CD14-positive monocyte (primary cell): ENCODE data around the gene SLC28A1. TPM values are rescaled to one million over a fixed set of nuclear protein-coding genes. Genes with fewer than 3 reads are reported as not detected.

ENCODE experiments used
- DNase-seq, 3 donors: peaks; one replicate each; pipeline ENCODE4 v3.0.0-alpha.2; 2011 to 2022
- H2AFZ ChIP-seq: 2 replicates; pipeline ENCODE4 v1.6.0; 2012; ENCODE audit warnings: mild to moderate bottlenecking, low read depth, low read length, inconsistent platforms; ENCODE audit not compliant: insufficient read depth, poor library complexity, severe bottlenecking
- H3K27ac ChIP-seq, 2 donors: 1 replicate in 1 of 2; 2 replicates in 1 of 2; pipeline ENCODE4 v1.5.1; 2012 to 2013; ENCODE audit warnings: low read length in 2 of 2, control low read depth in 1 of 2, inconsistent platforms in 1 of 2, low read depth in 1 of 2, mild to moderate bottlenecking in 1 of 2
- H3K27me3 ChIP-seq, 2 donors: one replicate each; pipeline versions ENCODE4 v1.6.0 to v1.6.1; 2011 to 2013; ENCODE audit warnings: low read length in 2 of 2; ENCODE audit not compliant: control insufficient read depth in 2 of 2, insufficient read depth in 2 of 2
- H3K36me3 ChIP-seq, 2 donors: replicated peaks in 1 of 2; 1 replicate in 1 of 2; 2 replicates in 1 of 2; pipeline versions ENCODE4 v1.5.1 to v1.6.1; 2012 to 2013; ENCODE audit warnings: low read length in 2 of 2, control low read depth in 1 of 2, inconsistent platforms in 1 of 2, mild to moderate bottlenecking in 1 of 2; ENCODE audit not compliant: insufficient read depth in 2 of 2, control insufficient read depth in 1 of 2
- H3K4me1 ChIP-seq, 2 donors: 1 replicate in 1 of 2; 2 replicates in 1 of 2; pipeline versions ENCODE4 v1.5.1 to v1.6.1; 2012 to 2013; ENCODE audit warnings: low read length in 2 of 2, control low read depth in 1 of 2, inconsistent platforms in 1 of 2, mild to moderate bottlenecking in 1 of 2, moderate library complexity in 1 of 2; ENCODE audit not compliant: insufficient read depth in 2 of 2, control insufficient read depth in 1 of 2
- H3K4me2 ChIP-seq: replicated peaks from 2 replicates; pipeline ENCODE3; 2012; ENCODE audit warnings: low read length, moderate library complexity, mild to moderate bottlenecking; ENCODE audit not compliant: poor library complexity, severe bottlenecking; ENCODE audit errors: extremely low read depth
- H3K4me3 ChIP-seq, 3 experiments: fragments of 200-600 bp in 1 of 3; sonication (generic) in 1 of 3; replicated peaks in 1 of 3; 1 replicate in 2 of 3; 2 replicates in 1 of 3; pipeline ENCODE4 v1.5.1; 2011 to 2013; ENCODE audit warnings: low read length in 3 of 3, mild to moderate bottlenecking in 3 of 3, control low read depth in 2 of 3, low read depth in 2 of 3, inconsistent platforms in 1 of 3, moderate library complexity in 1 of 3
- H3K79me2 ChIP-seq: 2 replicates; pipeline ENCODE4 v1.6.0; 2012; ENCODE audit warnings: mild to moderate bottlenecking, control low read depth, inconsistent platforms, low read length, moderate library complexity; ENCODE audit not compliant: insufficient read depth
- H3K9ac ChIP-seq: 2 replicates; pipeline ENCODE4 v1.6.0; 2017; ENCODE audit warnings: low read length, mild to moderate bottlenecking; ENCODE audit not compliant: insufficient read depth, poor library complexity, severe bottlenecking
- H3K9me3 ChIP-seq, 2 donors: replicated peaks in 1 of 2; 1 replicate in 1 of 2; 2 replicates in 1 of 2; pipeline versions ENCODE4 v1.5.1 to v1.6.1; 2012 to 2013; ENCODE audit warnings: low read length in 2 of 2, control low read depth in 1 of 2; ENCODE audit not compliant: control insufficient read depth in 1 of 2, insufficient read depth in 1 of 2
- H4K20me1 ChIP-seq: 2 replicates; pipeline ENCODE4 v1.6.0; 2012; ENCODE audit warnings: mild to moderate bottlenecking, low read length, control low read depth, moderate library complexity; ENCODE audit not compliant: insufficient read depth
- H3K27ac Mint-ChIP-seq, 7 donors: one replicate each; pipeline ENCODE4 v1.8.0; 2020; ENCODE audit warnings: mild to moderate bottlenecking in 7 of 7, mixed read lengths in 7 of 7, moderate library complexity in 6 of 7, inconsistent platforms in 2 of 7
- H3K27me3 Mint-ChIP-seq, 3 donors: one replicate each; pipeline ENCODE4 v1.8.0; 2021 to 2022; ENCODE audit warnings: low read depth in 3 of 3, mild to moderate bottlenecking in 3 of 3, mixed read lengths in 3 of 3, moderate library complexity in 3 of 3, inconsistent platforms in 1 of 3
- H3K36me3 Mint-ChIP-seq, 2 donors: one replicate each; pipeline ENCODE4 v1.8.0; 2020; ENCODE audit warnings: mixed read lengths in 2 of 2, inconsistent platforms in 1 of 2, mild to moderate bottlenecking in 1 of 2
- H3K4me1 Mint-ChIP-seq: one replicate; pipeline ENCODE4 v1.8.0; 2020; ENCODE audit warnings: mild to moderate bottlenecking, mixed read lengths
- H3K4me3 Mint-ChIP-seq, 2 donors: one replicate each; pipeline ENCODE4 v1.8.0; 2020; ENCODE audit warnings: mild to moderate bottlenecking in 2 of 2, mixed read lengths in 2 of 2, moderate library complexity in 1 of 2
- H3K9me3 Mint-ChIP-seq, 7 donors: one replicate each; pipeline ENCODE4 v1.8.0; 2020 to 2022; ENCODE audit warnings: mixed read lengths in 7 of 7, mild to moderate bottlenecking in 6 of 7, moderate library complexity in 6 of 7, inconsistent platforms in 2 of 7
- CTCF ChIP-seq: fragments of 200-600 bp; IDR thresholded peaks from one replicate; pipeline ENCODE4 v1.8.0; 2022; ENCODE audit warnings: antibody characterized with exemption, mild to moderate bottlenecking
- WGBS: methylation state at CpG from one replicate; pipeline ENCODE4 v1.1.5; 2013; ENCODE audit warnings: missing lambda C conversion rate; ENCODE audit not compliant: insufficient coverage; 5-methylcytosine and 5-hydroxymethylcytosine counted together
- intact Hi-C, 2 donors: fragments of 100-400 bp; cut with micrococcal nuclease; formaldehyde crosslinking; loops; one replicate each; pipeline versions ENCODE4 v1.15.0 to v1.15.1; 2023
- polyA plus RNA-seq, 3 donors: library from polyadenylated mRNA; depleted of rRNA in 1 of 3; unstranded in 2 of 3; stranded (reverse) in 1 of 3; fragments of 300-500 nt in 2 of 3; fragments of >200 nt in 1 of 3; fragmentation: Illumina TruSeq in 2 of 3; gene quantifications; 1 replicate in 2 of 3; 2 replicates in 1 of 3; pipeline ENCODE4 v1.2.3, GENCODE V29; 2012 to 2021

SLC28A1 gene
- polyA plus RNA-seq, 3 donors = not detected

GRCh38 chr15:84893607-84894006 is 9.1 kb downstream of the SLC28A1 start:
- 89% methylated on average over 10 of the region's 10 CpGs for WGBS
- no peak for DNase-seq
- H3K9ac ChIP-seq = no peak overlapping the region

GRCh38 chr15:84894736-84895425 is 10.4 kb downstream of the SLC28A1 start:
- Mint-ChIP-seq H3K36me3 (no peaks in the 10 kb centered on the region), H3K4me1 (peaks cover under 1% of the 10 kb centered on the region), H3K4me3 (no peak overlapping the region), H3K27ac (no peak overlapping the region), H3K9me3 (peaks cover 3 to 15% (median 6%) of the 10 kb centered on the region in 7 donors), H3K27me3 (peaks cover 0 to 8% (median 2%) of the 10 kb centered on the region in 3 donors)
- no peaks in the 10 kb centered on the region for H3K79me2 ChIP-seq
- no peak for DNase-seq
- H3K27me3 ChIP-seq = no peaks in the 10 kb centered on the region
- intact Hi-C loops = no loop called here
- H3K36me3 ChIP-seq = no peaks in the 10 kb centered on the region
- no peak overlapping the region for H3K9ac ChIP-seq
- WGBS = 86% methylated on average over 7 of the region's 12 CpGs
- H4K20me1 ChIP-seq = no peaks in the 10 kb centered on the region
- no peak overlapping the region for H2AFZ ChIP-seq
- no peak overlapping the region for H3K27ac ChIP-seq
- H3K4me2 ChIP-seq = no peak overlapping the region
- no peak for TF ChIP-seq CTCF
- H3K9me3 ChIP-seq = no peaks in the 10 kb centered on the region
- no peak overlapping the region for H3K4me3 ChIP-seq
- H3K4me1 ChIP-seq = no peaks in the 10 kb centered on the region

More at GRCh38 chr15:84893607-84894006, 9.1 kb downstream of the SLC28A1 start:
- Histone ChIP-seq H3K4me3 (no peak overlapping the region), H3K27me3 (no peaks in the 10 kb centered on the region), H3K4me2 (no peak overlapping the region), H3K36me3 (no peaks in the 10 kb centered on the region), H3K79me2 (no peaks in the 10 kb centered on the region), H3K9me3 (no peaks in the 10 kb centered on the region), H4K20me1 (no peaks in the 10 kb centered on the region), H3K4me1 (no peaks in the 10 kb centered on the region), H2AFZ (no peak overlapping the region), H3K27ac (no peak overlapping the region)
- Mint-ChIP-seq H3K9me3 (peaks cover 0 to 10% (median 0%) of the 10 kb centered on the region in 7 donors), H3K4me3 (no peak overlapping the region), H3K36me3 (no peaks in the 10 kb centered on the region), H3K27me3 (peaks cover 0 to 8% (median 0%) of the 10 kb centered on the region in 3 donors), H3K27ac (no peak overlapping the region), H3K4me1 (peaks cover 3% of the 10 kb centered on the region)
- TF ChIP-seq CTCF = no peak
- intact Hi-C loops = no loop called here
